Colonic mucosa (tissue), 4 donors: ENCODE measurements around the gene TMEM150A. TPM values are rescaled to one million over a fixed set of nuclear protein-coding genes. Genes with fewer than 3 reads are reported as not detected.

Experiments
- DNase-seq: peaks from one replicate; pipeline ENCODE4 v3.0.0-alpha.2; 2020
- H3K27ac ChIP-seq: fragments of 200-600 bp; one replicate; pipeline ENCODE4 v1.8.0; 2021
- H3K27me3 ChIP-seq: fragments of 200-600 bp; one replicate; pipeline ENCODE4 v1.8.0; 2021
- H3K36me3 ChIP-seq: fragments of 200-600 bp; one replicate; pipeline ENCODE4 v1.8.0; 2021
- H3K4me1 ChIP-seq: fragments of 200-600 bp; one replicate; pipeline ENCODE4 v1.8.0; 2021; ENCODE audit warnings: mild to moderate bottlenecking
- H3K4me3 ChIP-seq: fragments of 200-600 bp; one replicate; pipeline ENCODE4 v1.8.0; 2021
- H3K9ac ChIP-seq, 2 donors: one replicate each; pipeline ENCODE4 v1.7.0; 2013; ENCODE audit warnings: control low read depth in 2 of 2, low read depth in 2 of 2, low read length in 2 of 2
- H3K9me3 ChIP-seq: fragments of 200-600 bp; one replicate; pipeline ENCODE4 v1.8.0; 2021
- intact Hi-C: fragments of 100-400 bp; cut with DNase I; formaldehyde crosslinking; loops from one replicate; pipeline ENCODE4 v1.14.1; 2022
- total RNA-seq, 2 donors: library from RNA; stranded (reverse); fragmentation: NEBNext Ultra II Directional in 1 of 2; extraction: Animal tissue kit (Norgen Biotek cat#: 25700) in 1 of 2; gene quantifications; one replicate each; pipeline ENCODE4 v1.2.1, GENCODE V29; 2021
- TF ChIP-seq, protein P1 (sequence below): fragments of 200-600 bp; IDR thresholded peaks from one replicate; pipeline ENCODE4 v1.8.0; 2022; ENCODE audit warnings: antibody characterized with exemption, mild to moderate bottlenecking
- donor health status: healthy.
- donor health status: DM: no; HTN: no; CAD: no.
- donor health status: DM: no; HTN: no; CAD: no.

The TMEM150A gene
- total RNA-seq, 2 donors from 2014 or later = 5.2 to 7.2 TPM

DNA sequence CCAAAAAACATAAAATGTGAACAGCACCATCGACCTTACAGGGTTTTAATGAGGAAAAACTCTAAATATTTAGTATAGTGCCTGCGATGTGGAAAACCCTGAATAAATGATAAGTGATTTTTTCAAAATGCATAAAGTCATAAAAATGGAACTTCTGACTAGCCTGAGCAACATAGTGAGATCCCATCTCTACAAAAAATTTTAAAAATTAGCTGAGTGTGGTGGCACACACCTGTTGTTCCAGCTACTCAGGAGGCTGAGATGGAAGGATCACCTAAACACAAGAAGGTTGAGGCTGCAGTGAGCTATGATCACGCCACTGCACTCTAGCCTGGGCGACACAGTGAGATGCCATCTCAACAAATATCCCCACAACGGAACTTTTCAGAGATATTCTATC is 45.4 kb downstream of the TMEM150A start:
- no peaks in the 10 kb centered on the region for H3K9me3 ChIP-seq
- H3K36me3 ChIP-seq = peaks cover 4% of the 10 kb centered on the region
- no peak overlapping the region for H3K9ac ChIP-seq
- intact Hi-C loops = loop anchor here (10.0 kb wide), 1 partner anchor 162 kb away; no protein-coding TSS in a partner anchor
- no peak overlapping the region for H3K4me3 ChIP-seq
- no peaks in the 10 kb centered on the region for H3K27me3 ChIP-seq
- TF ChIP-seq, protein P1, sequence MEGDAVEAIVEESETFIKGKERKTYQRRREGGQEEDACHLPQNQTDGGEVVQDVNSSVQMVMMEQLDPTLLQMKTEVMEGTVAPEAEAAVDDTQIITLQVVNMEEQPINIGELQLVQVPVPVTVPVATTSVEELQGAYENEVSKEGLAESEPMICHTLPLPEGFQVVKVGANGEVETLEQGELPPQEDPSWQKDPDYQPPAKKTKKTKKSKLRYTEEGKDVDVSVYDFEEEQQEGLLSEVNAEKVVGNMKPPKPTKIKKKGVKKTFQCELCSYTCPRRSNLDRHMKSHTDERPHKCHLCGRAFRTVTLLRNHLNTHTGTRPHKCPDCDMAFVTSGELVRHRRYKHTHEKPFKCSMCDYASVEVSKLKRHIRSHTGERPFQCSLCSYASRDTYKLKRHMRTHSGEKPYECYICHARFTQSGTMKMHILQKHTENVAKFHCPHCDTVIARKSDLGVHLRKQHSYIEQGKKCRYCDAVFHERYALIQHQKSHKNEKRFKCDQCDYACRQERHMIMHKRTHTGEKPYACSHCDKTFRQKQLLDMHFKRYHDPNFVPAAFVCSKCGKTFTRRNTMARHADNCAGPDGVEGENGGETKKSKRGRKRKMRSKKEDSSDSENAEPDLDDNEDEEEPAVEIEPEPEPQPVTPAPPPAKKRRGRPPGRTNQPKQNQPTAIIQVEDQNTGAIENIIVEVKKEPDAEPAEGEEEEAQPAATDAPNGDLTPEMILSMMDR = no peak
- peaks cover 5% of the 10 kb centered on the region for H3K4me1 ChIP-seq
- H3K27ac ChIP-seq = no peak overlapping the region
- no peak for DNase-seq

DNA sequence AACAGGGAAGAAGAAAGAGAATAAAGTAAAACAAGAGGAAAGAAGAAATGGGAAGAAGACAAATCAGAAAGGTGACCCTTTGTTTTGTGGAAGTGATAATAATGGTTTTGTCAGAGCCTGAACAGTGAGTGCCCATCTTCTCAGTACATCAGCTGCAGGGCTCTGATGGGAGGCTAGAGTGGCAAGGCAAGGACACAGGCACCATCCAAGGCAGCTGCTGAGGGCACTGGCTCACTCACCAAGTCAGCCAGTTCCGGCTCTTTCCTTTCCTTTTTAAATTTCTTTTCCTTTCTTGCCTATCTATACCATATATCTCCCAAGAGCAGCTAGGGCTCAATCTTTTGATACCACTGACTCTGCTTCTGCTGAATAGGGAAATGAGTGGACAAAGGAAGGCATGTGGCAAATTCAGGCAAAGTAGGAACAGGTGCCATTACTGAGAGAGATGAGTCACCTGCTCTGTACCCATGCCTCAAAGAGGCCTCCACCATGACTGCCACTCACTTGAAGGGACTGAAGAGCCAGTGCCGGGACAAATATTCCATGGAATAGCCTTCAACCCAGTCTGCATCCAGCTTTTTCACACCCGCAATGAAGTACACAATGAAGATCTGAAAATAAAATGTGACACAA is 47.4 kb downstream of the TMEM150A start:
- Histone ChIP-seq H3K9me3 (no peaks in the 10 kb centered on the region), H3K27ac (no peak overlapping the region), H3K9ac (no peak overlapping the region), H3K4me3 (no peak overlapping the region), H3K36me3 (peaks cover 4% of the 10 kb centered on the region), H3K4me1 (no peaks in the 10 kb centered on the region), H3K27me3 (no peaks in the 10 kb centered on the region)
- intact Hi-C loops = loop anchor here (10.0 kb wide), 1 partner anchor 160 kb away; no protein-coding TSS in a partner anchor
- TF ChIP-seq, protein P1 = no peak
- DNase-seq = no peak

DNA sequence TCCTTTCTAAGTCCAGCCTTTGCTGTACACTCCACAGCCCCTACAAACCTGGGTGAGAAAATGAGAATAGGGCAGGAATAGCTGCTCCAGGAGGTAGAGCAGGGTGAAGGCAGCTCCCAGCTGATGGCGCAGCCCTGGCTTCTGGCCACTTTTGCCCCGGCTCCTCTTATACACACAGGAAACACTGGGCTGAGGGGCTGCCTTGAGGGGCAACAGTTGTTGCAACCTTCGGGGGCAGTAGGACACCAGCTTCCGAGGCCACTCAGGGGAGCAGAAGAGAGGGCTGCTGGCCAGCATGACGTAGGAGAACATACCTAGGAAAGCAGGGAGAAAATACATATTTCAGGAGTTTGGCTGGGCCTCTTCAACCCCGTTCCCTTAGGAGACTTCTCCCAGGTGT is 49.3 kb downstream of the TMEM150A start:
- no peak overlapping the region for H3K4me3 ChIP-seq
- no peaks in the 10 kb centered on the region for H3K9me3 ChIP-seq
- intact Hi-C loops = loop anchor here (2.0 to 10.0 kb wide), 2 partner anchors 132 to 158 kb away; no protein-coding TSS in a partner anchor
- no peak for DNase-seq
- H3K9ac ChIP-seq = no peak overlapping the region
- no peak overlapping the region for H3K27ac ChIP-seq
- H3K27me3 ChIP-seq = no peaks in the 10 kb centered on the region
- TF ChIP-seq, protein P1 = no peak
- peaks cover 4% of the 10 kb centered on the region for H3K36me3 ChIP-seq
- no peaks in the 10 kb centered on the region for H3K4me1 ChIP-seq

DNA sequence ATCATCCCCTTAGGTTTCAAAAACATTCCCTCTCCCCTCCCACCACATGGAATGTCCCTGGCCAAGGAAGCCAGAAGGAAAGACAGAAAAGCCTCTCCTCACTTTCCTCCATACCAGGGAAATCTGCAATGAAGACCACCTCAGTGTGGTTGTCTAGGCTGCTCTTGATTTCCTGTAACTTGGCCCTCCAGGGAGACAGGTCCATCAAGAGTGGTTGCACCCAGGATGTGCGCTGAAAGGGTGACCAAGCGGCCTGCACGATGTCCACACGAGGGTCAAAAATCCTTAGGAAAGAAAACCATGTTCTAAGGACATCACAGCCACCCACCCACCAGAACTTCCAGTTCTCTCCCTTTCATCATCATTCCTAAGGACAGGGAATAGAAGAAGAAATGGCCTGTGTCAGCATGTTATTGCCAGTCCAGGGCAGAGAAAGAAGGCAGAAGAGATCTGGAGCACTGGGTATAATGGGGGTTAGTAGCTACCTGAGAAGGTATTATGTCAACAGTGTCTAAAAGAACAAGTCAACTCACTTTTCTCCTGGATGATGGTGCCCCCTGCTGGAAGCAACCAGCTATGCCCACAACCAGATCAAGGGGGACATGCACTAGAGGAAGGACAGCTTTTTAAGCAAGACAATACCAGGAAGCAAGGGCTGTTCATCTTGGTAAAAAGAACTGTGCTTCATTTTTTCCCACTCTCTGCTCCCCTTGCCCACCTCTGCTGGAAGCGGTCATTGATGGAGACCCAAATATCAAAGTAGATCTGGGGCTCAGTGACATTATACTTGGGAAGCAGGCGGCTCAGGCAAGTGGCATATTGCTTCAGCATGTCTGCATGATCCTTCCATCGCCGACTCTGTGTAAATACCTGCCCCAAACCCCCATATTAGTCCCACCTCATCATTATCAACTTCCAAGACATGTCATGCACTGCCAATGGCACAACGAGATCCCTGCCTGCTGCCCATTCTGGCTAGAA is 50.5 kb downstream of the TMEM150A start:
- H3K4me3 ChIP-seq = no peak overlapping the region
- H3K27ac ChIP-seq = no peak overlapping the region
- H3K4me1 ChIP-seq = no peaks in the 10 kb centered on the region
- H3K36me3 ChIP-seq = peaks cover 4% of the 10 kb centered on the region
- H3K9me3 ChIP-seq = no peaks in the 10 kb centered on the region
- no peak overlapping the region for H3K9ac ChIP-seq
- peak; percentile 92 for DNase-seq
- intact Hi-C loops = loop anchor here (2.0 to 10.0 kb wide), 2 partner anchors 131 to 157 kb away; no protein-coding TSS in a partner anchor
- TF ChIP-seq, protein P1 = peak; percentile 92
- no peaks in the 10 kb centered on the region for H3K27me3 ChIP-seq

DNA sequence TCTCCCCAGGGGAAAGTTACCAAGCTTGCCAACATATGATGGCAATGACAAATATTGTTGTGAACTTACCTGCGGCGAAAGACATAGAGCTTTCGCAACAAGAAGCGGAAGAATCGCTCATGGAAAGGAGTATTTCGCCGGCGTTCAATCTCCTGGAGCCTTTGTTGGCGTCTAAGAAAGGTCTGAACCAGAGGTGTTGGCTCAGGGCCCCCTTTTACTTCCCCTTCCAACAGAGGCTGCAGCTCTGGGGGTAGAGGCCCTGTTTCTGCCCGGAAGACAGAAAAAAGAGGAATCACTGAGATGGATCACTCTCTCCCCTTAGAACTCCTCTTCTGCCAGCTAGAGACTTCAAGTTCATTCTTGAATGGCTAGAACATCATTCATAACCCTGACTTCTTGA is 52.0 kb downstream of the TMEM150A start:
- peaks cover 11% of the 10 kb centered on the region for H3K36me3 ChIP-seq
- no peak for DNase-seq
- H3K4me3 ChIP-seq = no peak overlapping the region
- no peaks in the 10 kb centered on the region for H3K4me1 ChIP-seq
- H3K27me3 ChIP-seq = no peaks in the 10 kb centered on the region
- intact Hi-C loops = loop anchor here (10.0 kb wide), 1 partner anchor 156 kb away; no protein-coding TSS in a partner anchor
- no peak overlapping the region for H3K27ac ChIP-seq
- H3K9me3 ChIP-seq = no peaks in the 10 kb centered on the region
- no peak overlapping the region for H3K9ac ChIP-seq
- TF ChIP-seq, protein P1 = no peak
